Esophagus muscularis mucosa (tissue), 4 donors: Measurements from ENCODE around the gene CNIH3. TPM values are rescaled to one million over a fixed set of nuclear protein-coding genes. Genes with fewer than 3 reads are reported as not detected.

Experiments
- DNase-seq: peaks from one replicate; pipeline ENCODE4 v3.0.0-alpha.2; 2017; ENCODE audit errors: extremely low spot score
- H3K27ac ChIP-seq, 4 donors: fragments of 200-600 bp; sonication (generic); replicated peaks in 1 of 4; 1 replicate in 3 of 4; 2 replicates in 1 of 4; pipeline ENCODE4 v1.5.1; 2016 to 2019; ENCODE audit warnings: mild to moderate bottlenecking in 1 of 4
- H3K27me3 ChIP-seq, 4 donors: fragments of 200-600 bp; sonication (generic); one replicate each; pipeline versions ENCODE4 v1.5.1 to v1.6.0; 2016 to 2019
- H3K36me3 ChIP-seq, 4 donors: fragments of 200-600 bp; sonication (generic); one replicate each; pipeline ENCODE4 v1.5.1; 2016 to 2019
- H3K4me1 ChIP-seq, 4 donors: fragments of 200-600 bp; sonication (generic); one replicate each; pipeline ENCODE4 v1.5.1; 2016 to 2019
- H3K4me3 ChIP-seq, 4 donors: fragments of 200-600 bp; sonication (generic); 1 replicate in 2 of 4; 2 replicates in 2 of 4; pipeline ENCODE4 v1.5.1; 2016 to 2019; ENCODE audit warnings: mild to moderate bottlenecking in 4 of 4, moderate library complexity in 1 of 4
- H3K9me3 ChIP-seq, 4 donors: fragments of 200-600 bp; sonication (generic); 1 replicate in 3 of 4; 2 replicates in 1 of 4; pipeline ENCODE4 v1.5.1; 2016 to 2019
- EP300 ChIP-seq: sonication (generic); formaldehyde crosslinking; IDR thresholded peaks from one replicate; pipeline ENCODE4 v1.6.1; 2017; ENCODE audit warnings: antibody characterized with exemption
- POLR2A ChIP-seq: fragments of 450-650 bp; IDR thresholded peaks from one replicate; pipeline ENCODE4 v1.6.1; 2017; ENCODE audit warnings: antibody characterized with exemption, moderate library complexity, mild to moderate bottlenecking, low read depth
- POLR2AphosphoS5 ChIP-seq, 2 donors: sonication (generic); formaldehyde crosslinking; IDR thresholded peaks; one replicate each; pipeline ENCODE4 v1.6.1; 2017; ENCODE audit warnings: antibody characterized with exemption in 2 of 2
- WGBS: methylation state at CpG from one replicate; pipeline ENCODE4 v1.1.5; 2018; 5-methylcytosine and 5-hydroxymethylcytosine counted together
- intact Hi-C: fragments of 100-400 bp; cut with DNase I; formaldehyde crosslinking; loops from one replicate; pipeline ENCODE4 v1.15.1; 2023
- total RNA-seq, 4 donors: library from RNA; depleted of rRNA; stranded (reverse); fragments of >200 nt; gene quantifications; one replicate each; pipeline versions ENCODE4 v1.1.0 to v1.2.1, GENCODE V29; 2016
- TF ChIP-seq, protein P1 (sequence below), 3 experiments: fragments of 200-600 bp in 2 of 3; fragments of 450-650 bp in 1 of 3; sonication (generic) in 2 of 3; IDR thresholded peaks; one replicate each; pipeline ENCODE4 v1.5.1; 2017 to 2019; ENCODE audit warnings: antibody characterized with exemption in 3 of 3, mild to moderate bottlenecking in 2 of 3, moderate library complexity in 1 of 3

The CNIH3 gene
- total RNA-seq, 4 donors from 2014 or later, result 0.42 to 2.3 (median 1.3) TPM

DNA sequence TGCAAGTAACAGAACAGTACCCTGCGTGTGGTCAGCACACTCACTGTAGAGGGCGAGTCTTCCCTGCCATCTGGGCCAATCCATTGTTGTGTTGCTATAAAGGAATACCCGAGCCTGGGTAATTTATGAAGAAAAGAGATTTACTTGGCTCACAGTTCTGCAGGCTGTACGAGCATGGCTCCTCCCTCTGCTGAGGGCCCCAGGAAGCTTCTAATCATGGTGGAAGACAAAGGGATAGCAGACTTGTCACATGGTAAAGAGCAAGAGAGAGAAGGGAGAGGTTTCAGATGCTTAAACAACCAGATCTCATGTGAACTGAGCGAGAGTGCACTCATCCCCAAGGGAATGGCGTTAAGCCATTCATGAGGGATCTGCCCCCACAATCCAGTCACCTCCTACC is 126.2 kb downstream of the CNIH3 start:
- TF ChIP-seq POLR2A, result no peak
- no peak for TF ChIP-seq POLR2AphosphoS5 (IDR thresholded peaks at IDR 0.05)
- no peak for TF ChIP-seq EP300
- TF ChIP-seq, protein P1, sequence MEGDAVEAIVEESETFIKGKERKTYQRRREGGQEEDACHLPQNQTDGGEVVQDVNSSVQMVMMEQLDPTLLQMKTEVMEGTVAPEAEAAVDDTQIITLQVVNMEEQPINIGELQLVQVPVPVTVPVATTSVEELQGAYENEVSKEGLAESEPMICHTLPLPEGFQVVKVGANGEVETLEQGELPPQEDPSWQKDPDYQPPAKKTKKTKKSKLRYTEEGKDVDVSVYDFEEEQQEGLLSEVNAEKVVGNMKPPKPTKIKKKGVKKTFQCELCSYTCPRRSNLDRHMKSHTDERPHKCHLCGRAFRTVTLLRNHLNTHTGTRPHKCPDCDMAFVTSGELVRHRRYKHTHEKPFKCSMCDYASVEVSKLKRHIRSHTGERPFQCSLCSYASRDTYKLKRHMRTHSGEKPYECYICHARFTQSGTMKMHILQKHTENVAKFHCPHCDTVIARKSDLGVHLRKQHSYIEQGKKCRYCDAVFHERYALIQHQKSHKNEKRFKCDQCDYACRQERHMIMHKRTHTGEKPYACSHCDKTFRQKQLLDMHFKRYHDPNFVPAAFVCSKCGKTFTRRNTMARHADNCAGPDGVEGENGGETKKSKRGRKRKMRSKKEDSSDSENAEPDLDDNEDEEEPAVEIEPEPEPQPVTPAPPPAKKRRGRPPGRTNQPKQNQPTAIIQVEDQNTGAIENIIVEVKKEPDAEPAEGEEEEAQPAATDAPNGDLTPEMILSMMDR (IDR thresholded peaks at IDR 0.05), result no peak
- Histone ChIP-seq H3K9me3 (no peaks in the 10 kb centered on the region), H3K4me1 (peaks cover 10 to 38% (median 23%) of the 10 kb centered on the region in 4 donors), H3K36me3 (no peaks in the 10 kb centered on the region), H3K4me3 (no peak overlapping the region), H3K27ac (no peak overlapping the region), H3K27me3 (no peaks in the 10 kb centered on the region)
- DNase-seq, result no peak
- intact Hi-C loops, result no loop called here
- WGBS, result 91% methylated on average over 5 of the region's 6 CpGs

DNA sequence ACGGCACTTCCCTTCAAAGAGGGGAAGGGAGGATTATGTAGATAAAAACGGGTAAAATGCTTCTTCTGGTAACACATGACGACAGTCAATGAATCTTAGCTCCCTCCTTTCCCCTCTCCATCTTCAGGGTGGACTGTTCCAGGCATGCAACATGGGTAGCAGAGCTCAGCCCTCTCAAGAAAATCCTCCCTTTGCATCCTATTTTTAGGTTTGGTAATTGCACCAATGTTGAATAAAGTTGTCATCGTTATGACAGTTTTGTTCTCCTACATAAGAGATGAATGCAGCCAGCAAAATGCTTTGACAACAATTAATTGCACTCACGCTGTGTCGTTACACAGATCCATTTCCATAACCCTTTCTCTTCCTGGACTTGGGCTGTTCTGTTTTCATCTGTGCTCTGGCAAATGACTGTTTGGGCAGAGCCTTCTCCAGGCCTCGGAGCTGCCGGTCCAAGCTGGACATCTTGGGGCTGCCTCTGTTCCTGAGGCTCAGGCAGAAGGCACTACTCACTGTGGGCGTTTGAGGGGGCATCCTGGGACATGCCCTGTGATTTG is 127.6 kb downstream of the CNIH3 start:
- no peaks in the 10 kb centered on the region for H3K9me3 ChIP-seq
- 56% methylated on average over 9 of the region's 9 CpGs for WGBS
- H3K36me3 ChIP-seq, result no peaks in the 10 kb centered on the region
- no peak overlapping the region for H3K4me3 ChIP-seq
- H3K4me1 ChIP-seq, result peaks cover 0 to 24% (median 11%) of the 10 kb centered on the region in 4 donors
- TF ChIP-seq, protein P1 (IDR thresholded peaks at IDR 0.05), result no peak
- TF ChIP-seq POLR2A, result no peak
- no peak for TF ChIP-seq EP300
- TF ChIP-seq POLR2AphosphoS5 (IDR thresholded peaks at IDR 0.05), result no peak
- no peak for DNase-seq
- intact Hi-C loops, result no loop called here
- no peak overlapping the region for H3K27ac ChIP-seq
- no peaks in the 10 kb centered on the region for H3K27me3 ChIP-seq

- TF ChIP-seq, protein P1 (IDR thresholded peaks at IDR 0.05), result no peak
- TF ChIP-seq POLR2AphosphoS5 (IDR thresholded peaks at IDR 0.05) (no peak), EP300 (no peak), POLR2A (no peak)
- WGBS, result 86% methylated on average over 3 of the region's 5 CpGs
- Histone ChIP-seq H3K27ac (no peak overlapping the region), H3K4me1 (peaks cover 0 to 17% (median 11%) of the 10 kb centered on the region in 4 donors), H3K4me3 (no peak overlapping the region), H3K27me3 (no peaks in the 10 kb centered on the region), H3K9me3 (no peaks in the 10 kb centered on the region), H3K36me3 (no peaks in the 10 kb centered on the region)
- intact Hi-C loops, result no loop called here
- no peak for DNase-seq
These were observed 128.4 kb downstream of the CNIH3 start for GRCh38 chr1:224744521-224744920.

DNA sequence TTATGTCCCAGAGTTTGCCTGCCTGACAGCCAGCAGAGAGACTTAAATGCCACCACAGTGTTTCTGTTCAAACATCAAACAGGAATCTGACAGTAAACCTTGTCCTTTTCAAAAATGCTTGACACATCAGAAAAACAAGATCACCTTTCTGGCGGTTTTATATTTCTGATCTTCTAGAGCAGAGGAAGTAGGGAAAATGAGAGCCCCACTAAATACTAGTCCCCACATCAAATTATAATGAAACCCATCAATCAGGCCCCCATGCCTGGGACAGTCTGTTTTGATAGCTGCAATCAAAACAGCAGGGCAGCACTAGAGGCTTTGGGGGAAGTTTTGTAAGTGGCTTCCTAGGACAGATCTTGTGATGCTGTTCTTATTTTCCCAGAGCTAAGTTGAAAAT is 129.3 kb downstream of the CNIH3 start:
- WGBS, result 86% methylated on average over 1 of the region's 1 CpG
- Histone ChIP-seq H3K4me1 (peaks cover 0 to 11% (median 8%) of the 10 kb centered on the region in 4 donors), H3K4me3 (no peak overlapping the region), H3K36me3 (no peaks in the 10 kb centered on the region), H3K27ac (no peak overlapping the region), H3K9me3 (no peaks in the 10 kb centered on the region), H3K27me3 (no peaks in the 10 kb centered on the region)
- TF ChIP-seq POLR2A, result no peak
- TF ChIP-seq, protein P1 (IDR thresholded peaks at IDR 0.05), result no peak
- no peak for TF ChIP-seq EP300
- TF ChIP-seq POLR2AphosphoS5 (IDR thresholded peaks at IDR 0.05), result no peak
- DNase-seq, result no peak
- intact Hi-C loops, result no loop called here

GRCh38 chr1:224745924-224746323 is 129.8 kb downstream of the CNIH3 start:
- no peaks in the 10 kb centered on the region for H3K27me3 ChIP-seq
- no peak for DNase-seq
- no peak overlapping the region for H3K27ac ChIP-seq
- no peaks in the 10 kb centered on the region for H3K36me3 ChIP-seq
- H3K9me3 ChIP-seq, result no peaks in the 10 kb centered on the region
- H3K4me3 ChIP-seq, result no peak overlapping the region
- H3K4me1 ChIP-seq, result peaks cover 0 to 11% (median 8%) of the 10 kb centered on the region in 4 donors
- TF ChIP-seq EP300, result no peak
- no peak for TF ChIP-seq POLR2AphosphoS5 (IDR thresholded peaks at IDR 0.05)
- TF ChIP-seq, protein P1 (IDR thresholded peaks at IDR 0.05), result no peak
- no peak for TF ChIP-seq POLR2A
- intact Hi-C loops, result no loop called here
- WGBS, result 92% methylated on average over 4 of the region's 4 CpGs
